Renal cortical epithelial cell (primary cell): ENCODE measurements around the gene MYCL. TPM values are rescaled to one million over a fixed set of nuclear protein-coding genes. Genes with fewer than 3 reads are reported as not detected.

Experiments
- DNase-seq: peaks from one replicate; pipeline ENCODE4 v3.0.0-alpha.2; 2011; ENCODE audit warnings: low read depth
- total RNA-seq: library from RNA; depleted of rRNA; stranded (reverse); fragments of >200 nt; gene quantifications from 2 replicates; pipeline ENCODE4 v1.2.3, GENCODE V29; 2014

The MYCL gene
- total RNA-seq, 1 donor from 2014 or later, result 0.70 TPM

GRCh38 chr1:39852214-39852791 lies 49.4 kb downstream of the MYCL start:
- DNase-seq, result peak; percentile 60

GRCh38 chr1:39850606-39851216 lies 51.0 kb downstream of the MYCL start:
- DNase-seq, result no peak

GRCh38 chr1:39849203-39849602 lies 52.5 kb downstream of the MYCL start:
- no peak for DNase-seq

- DNase-seq, result no peak
These were observed 53.8 kb downstream of the MYCL start for GRCh38 chr1:39847940-39848339.

GRCh38 chr1:39846796-39847195 lies 54.9 kb downstream of the MYCL start:
- no peak for DNase-seq

GRCh38 chr1:39845569-39846566 lies 55.8 kb downstream of the MYCL start:
- peak; percentile 88 for DNase-seq

Other genes starting within 250 kb of the MYCL start
- gene NT5C1A, start 229.8 kb downstream of the MYCL start, total RNA-seq, result 0.94 TPM in 1 of 2 replicates, not detected in the other
- 0.17 and 4.4 TPM in 2 replicates for gene HPCAL4, start 210.5 kb downstream of the MYCL start, total RNA-seq
- gene PPIE, start 163.0 kb downstream of the MYCL start, total RNA-seq, result 35.1 and 39.9 TPM in 2 replicates
- gene OXCT2, start 130.6 kb downstream of the MYCL start, total RNA-seq, result 0.65 and 8.7 TPM in 2 replicates
- 1.3 and 2.3 TPM in 2 replicates for gene BMP8B, start 113.1 kb downstream of the MYCL start, total RNA-seq
- 26.4 and 35.3 TPM in 2 replicates for gene TRIT1, start 18.4 kb downstream of the MYCL start, total RNA-seq
- 6.7 and 9.7 TPM in 2 replicates for gene MFSD2A, start 53.2 kb upstream of the MYCL start, total RNA-seq
- gene CAP1, start 138.8 kb upstream of the MYCL start, total RNA-seq, result 503 and 992 TPM in 2 replicates
- gene PPT1, start 195.3 kb upstream of the MYCL start, total RNA-seq, result 29.0 and 51.4 TPM in 2 replicates